Endothelial cell (in vitro differentiated cells): ENCODE data around the gene GDPD1. TPM values are rescaled to one million over a fixed set of nuclear protein-coding genes. Genes with fewer than 3 reads are reported as not detected.
A peak's percentile ranks its signal among the peaks of the same experiment; 100 is the strongest.

Experiments
- DNase-seq: peaks from one replicate; pipeline ENCODE4 v3.0.0; 2021; ENCODE audit warnings: low spot score
- H3K27ac Mint-ChIP-seq: one replicate; pipeline ENCODE4 v1.8.0; 2021; ENCODE audit warnings: mixed read lengths, inconsistent platforms; ENCODE audit not compliant: unreplicated experiment
- H3K27me3 Mint-ChIP-seq: one replicate; pipeline ENCODE4 v1.8.0; 2021; ENCODE audit warnings: mild to moderate bottlenecking, moderate library complexity, mixed read lengths, inconsistent platforms; ENCODE audit not compliant: unreplicated experiment
- H3K36me3 Mint-ChIP-seq: one replicate; pipeline ENCODE4 v1.8.0; 2021; ENCODE audit warnings: mild to moderate bottlenecking, low read depth, mixed read lengths, inconsistent platforms; ENCODE audit not compliant: unreplicated experiment
- H3K4me1 Mint-ChIP-seq: one replicate; pipeline ENCODE4 v1.8.0; 2021; ENCODE audit warnings: mild to moderate bottlenecking, mixed read lengths, inconsistent platforms; ENCODE audit not compliant: unreplicated experiment
- H3K4me3 Mint-ChIP-seq: one replicate; pipeline ENCODE4 v1.8.0; 2021; ENCODE audit warnings: mild to moderate bottlenecking, mixed read lengths, inconsistent platforms; ENCODE audit not compliant: unreplicated experiment
- H3K9me3 Mint-ChIP-seq: one replicate; pipeline ENCODE4 v1.8.0; 2021; ENCODE audit warnings: mixed read lengths, inconsistent platforms; ENCODE audit not compliant: unreplicated experiment
- long read RNA-seq: library from polyadenylated mRNA; unstranded; transcript quantifications from one replicate; pipeline ENCODE4 v2.0.0, GENCODE V29; 2020; ENCODE audit not compliant: unreplicated experiment
- total RNA-seq: library from RNA; stranded (reverse); fragmentation: NEBNext Ultra II Directional; extraction: Animal tissue kit (Norgen Biotek cat#: 25700); gene quantifications from one replicate; pipeline ENCODE4 v1.2.1, GENCODE V29; 2021; ENCODE audit not compliant: unreplicated experiment
- TF ChIP-seq, protein P1 (sequence below): fragments of 200-600 bp; sonication (generic); IDR thresholded peaks from one replicate; pipeline ENCODE4 v1.5.0; 2021; ENCODE audit warnings: antibody characterized with exemption; ENCODE audit not compliant: unreplicated experiment

Gene GDPD1
- total RNA-seq: 3.1 TPM
- long read RNA-seq, partial matches to known transcripts: 0 of 1 reads
- long read RNA-seq, other reads (novel, unspliced or antisense): 1 of 1 reads

DNA sequence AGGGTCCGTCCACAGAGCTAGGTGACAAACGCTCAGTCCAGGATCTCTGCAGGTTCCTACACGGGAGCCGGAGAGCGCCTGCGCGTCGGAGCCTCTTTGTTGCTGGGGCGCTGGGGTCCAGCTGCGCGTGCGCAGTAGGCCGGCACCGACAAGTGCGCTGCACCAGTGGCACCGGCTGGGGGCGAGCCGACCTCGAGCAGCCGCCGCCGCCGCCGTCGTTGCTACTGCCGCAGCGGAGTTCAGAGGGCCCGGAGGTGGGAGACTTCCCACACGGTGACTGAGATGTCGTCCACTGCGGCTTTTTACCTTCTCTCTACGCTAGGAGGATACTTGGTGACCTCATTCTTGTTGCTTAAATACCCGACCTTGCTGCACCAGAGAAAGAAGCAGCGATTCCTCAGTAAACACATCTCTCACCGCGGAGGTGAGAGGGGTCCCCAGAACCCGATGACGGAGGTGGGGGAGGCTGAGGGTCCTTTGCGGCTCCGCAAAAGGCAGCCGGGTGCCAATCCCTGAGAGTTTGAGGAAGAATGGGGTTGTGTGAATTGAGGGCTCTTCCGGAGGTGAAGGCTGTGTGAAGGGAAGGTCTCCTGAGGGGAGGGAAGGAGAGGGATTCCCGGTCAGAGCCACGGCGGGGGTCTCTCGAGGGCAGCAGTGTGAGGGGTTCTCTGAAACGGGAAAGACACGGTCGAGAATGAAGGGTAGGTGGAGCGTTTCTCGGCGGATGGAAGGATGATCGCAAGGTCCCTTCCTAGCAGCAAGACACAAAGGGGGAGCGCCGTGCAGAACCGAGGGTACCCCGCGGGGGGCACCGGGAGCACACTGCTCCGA lies at the start of gene GDPD1:
GDPD1 (plus strand) TSS at position 184 of the 831 bp plus-strand sequence; CDS start at position 283, 99 bp downstream.
- H3K4me1 Mint-ChIP-seq: peaks cover 10% of the 10 kb centered on the region
- no peaks in the 10 kb centered on the region for H3K27me3 Mint-ChIP-seq
- H3K27ac Mint-ChIP-seq: peak within 1 kb of the TSS; percentile 84
- H3K9me3 Mint-ChIP-seq: no peaks in the 10 kb centered on the region
- H3K36me3 Mint-ChIP-seq: no peaks in the 10 kb centered on the region
- TF ChIP-seq, protein P1, sequence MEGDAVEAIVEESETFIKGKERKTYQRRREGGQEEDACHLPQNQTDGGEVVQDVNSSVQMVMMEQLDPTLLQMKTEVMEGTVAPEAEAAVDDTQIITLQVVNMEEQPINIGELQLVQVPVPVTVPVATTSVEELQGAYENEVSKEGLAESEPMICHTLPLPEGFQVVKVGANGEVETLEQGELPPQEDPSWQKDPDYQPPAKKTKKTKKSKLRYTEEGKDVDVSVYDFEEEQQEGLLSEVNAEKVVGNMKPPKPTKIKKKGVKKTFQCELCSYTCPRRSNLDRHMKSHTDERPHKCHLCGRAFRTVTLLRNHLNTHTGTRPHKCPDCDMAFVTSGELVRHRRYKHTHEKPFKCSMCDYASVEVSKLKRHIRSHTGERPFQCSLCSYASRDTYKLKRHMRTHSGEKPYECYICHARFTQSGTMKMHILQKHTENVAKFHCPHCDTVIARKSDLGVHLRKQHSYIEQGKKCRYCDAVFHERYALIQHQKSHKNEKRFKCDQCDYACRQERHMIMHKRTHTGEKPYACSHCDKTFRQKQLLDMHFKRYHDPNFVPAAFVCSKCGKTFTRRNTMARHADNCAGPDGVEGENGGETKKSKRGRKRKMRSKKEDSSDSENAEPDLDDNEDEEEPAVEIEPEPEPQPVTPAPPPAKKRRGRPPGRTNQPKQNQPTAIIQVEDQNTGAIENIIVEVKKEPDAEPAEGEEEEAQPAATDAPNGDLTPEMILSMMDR: peak; percentile 65
- peak; percentile 99 for DNase-seq
- H3K4me3 Mint-ChIP-seq: peak within 1 kb of the TSS; percentile 99

DNA sequence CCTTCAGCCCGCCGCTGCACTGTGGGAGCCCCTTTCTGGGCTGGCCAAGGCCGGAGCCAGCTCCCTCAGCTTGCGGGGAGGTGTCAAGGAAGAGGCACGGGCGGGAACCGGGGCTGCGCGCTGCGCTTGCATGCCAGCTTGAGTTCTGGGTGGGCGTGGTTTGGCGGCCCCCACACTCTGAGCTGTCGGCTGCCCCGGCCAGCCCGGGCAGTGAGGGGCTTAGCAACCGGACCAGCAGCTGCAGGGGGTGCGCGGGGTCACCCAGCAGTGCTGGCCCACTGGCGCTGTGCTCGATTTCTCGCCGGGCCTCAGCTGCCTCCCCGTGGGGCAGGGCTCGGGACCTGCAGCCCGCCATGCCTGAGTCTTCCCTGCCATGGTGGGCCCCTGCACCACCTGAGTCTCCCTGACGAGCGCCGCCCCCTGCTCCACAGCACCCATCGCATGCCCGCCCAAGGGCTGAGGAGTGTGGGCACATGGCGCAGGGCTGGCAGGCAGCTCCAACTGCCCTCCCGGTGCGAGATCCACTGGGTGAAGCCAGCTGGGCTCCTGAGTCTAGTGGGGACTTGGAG lies 47.8 kb upstream of the GDPD1 start:
- H3K36me3 Mint-ChIP-seq: peaks cover 21% of the 10 kb centered on the region
- DNase-seq: no peak

DNA sequence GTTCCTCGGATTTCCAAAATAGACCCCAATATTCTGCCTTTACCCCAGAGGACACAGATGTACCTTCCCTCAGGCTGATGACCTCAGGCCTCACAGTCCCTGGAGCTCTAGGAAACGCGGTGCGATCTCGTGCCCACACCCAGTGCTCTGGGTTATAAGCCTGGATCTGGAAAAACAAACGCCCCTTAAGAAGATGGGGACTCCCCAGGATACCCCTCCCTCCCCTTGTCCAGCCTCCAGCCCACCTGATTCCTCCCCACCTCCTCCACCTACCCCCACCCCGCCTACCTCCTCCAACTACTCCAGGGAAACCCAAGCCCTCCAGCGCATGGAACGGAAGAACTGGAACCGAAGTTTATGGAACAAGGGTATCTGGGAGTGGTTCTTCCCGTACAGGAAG lies 45.6 kb upstream of the GDPD1 start:
- Mint-ChIP-seq H3K9me3 (no peaks in the 10 kb centered on the region), H3K27ac (no peak overlapping the region), H3K4me1 (no peaks in the 10 kb centered on the region), H3K4me3 (no peak overlapping the region), H3K36me3 (peaks cover 21% of the 10 kb centered on the region), H3K27me3 (peaks cover 3% of the 10 kb centered on the region)
- TF ChIP-seq, protein P1: no peak
- no peak for DNase-seq

More for the DNA sequence above, 47.8 kb upstream of the GDPD1 start:
- H3K4me1 Mint-ChIP-seq: no peaks in the 10 kb centered on the region
- no peak overlapping the region for H3K27ac Mint-ChIP-seq
- no peaks in the 10 kb centered on the region for H3K9me3 Mint-ChIP-seq
- H3K27me3 Mint-ChIP-seq: no peaks in the 10 kb centered on the region
- TF ChIP-seq, protein P1: no peak
- H3K4me3 Mint-ChIP-seq: no peak overlapping the region

DNA sequence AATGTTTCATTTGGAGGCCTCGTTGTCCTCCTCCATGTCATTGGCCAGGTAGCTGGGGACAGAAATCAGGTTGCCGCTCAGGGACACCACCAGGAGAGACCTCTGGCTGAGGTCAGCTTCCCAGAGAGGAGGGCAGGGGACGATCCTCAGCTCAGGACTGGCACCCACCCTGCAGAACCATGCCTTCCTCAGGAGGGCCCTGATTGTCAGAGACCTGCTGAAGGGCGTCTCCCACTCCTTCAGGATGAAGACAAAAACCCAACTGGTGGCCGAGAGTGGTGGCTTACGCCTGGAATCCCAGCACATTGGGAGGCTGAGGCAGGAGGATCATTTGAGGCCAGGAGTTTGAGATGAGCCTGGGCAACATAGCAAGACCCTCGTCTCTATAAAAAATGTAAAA lies 45.2 kb upstream of the GDPD1 start:
- peaks cover 3% of the 10 kb centered on the region for H3K27me3 Mint-ChIP-seq
- no peak overlapping the region for H3K27ac Mint-ChIP-seq
- DNase-seq: no peak
- no peak overlapping the region for H3K4me3 Mint-ChIP-seq
- peaks cover 21% of the 10 kb centered on the region for H3K36me3 Mint-ChIP-seq
- TF ChIP-seq, protein P1: no peak
- no peaks in the 10 kb centered on the region for H3K9me3 Mint-ChIP-seq
- H3K4me1 Mint-ChIP-seq: no peaks in the 10 kb centered on the region
